ENCODE measurements around the gene ANKFY1.

- TF ChIP-seq RAD21 (IDR thresholded peaks at IDR 0.05; ENCODE audit: low read depth) (no peak), CTCF (IDR thresholded peaks at IDR 0.05 in 2 of 3, conservative IDR thresholded peaks at IDR 0.05 in 1 of 3; ENCODE audit: borderline replicate concordance in 1 of 3, insufficient read depth in 1 of 3, low read depth in 2 of 3, low read length in 2 of 3) (no peak), ZBTB33 (IDR thresholded peaks at IDR 0.05; ENCODE audit: extremely low read depth, insufficient replicate concordance, low read length) (no peak), REST (IDR thresholded peaks at IDR 0.05; ENCODE audit: low read depth) (no peak), EZH2phosphoT487 (IDR thresholded peaks at IDR 0.05; ENCODE audit: borderline replicate concordance) (no peak), ZNF274 (IDR thresholded peaks at IDR 0.05; ENCODE audit: low read depth, low read length) (no peak), POLR2AphosphoS5 (IDR thresholded peaks at IDR 0.05; ENCODE audit: low read depth, low read length) (no peak), SIN3A (IDR thresholded peaks at IDR 0.05; ENCODE audit: low read depth) (no peak), EZH2 (IDR thresholded peaks at IDR 0.05) (no peak), CEBPB (IDR thresholded peaks at IDR 0.05; ENCODE audit: low read depth) (no peak), POLR2A (IDR thresholded peaks at IDR 0.05; ENCODE audit: borderline replicate concordance, extremely low read depth, insufficient read depth, insufficient read length) (no peak), FOSL1 (IDR thresholded peaks at IDR 0.05; ENCODE audit: low read depth) (no peak), YY1 (IDR thresholded peaks at IDR 0.05; ENCODE audit: extremely low read depth, insufficient replicate concordance, low read depth, low read length) (no peak), SP1 (IDR thresholded peaks at IDR 0.05; ENCODE audit: low read depth) (no peak)
These were observed 107.7 kb downstream of the ANKFY1 start for GRCh38 chr17:4155980-4156620.

Measured in HCT116 (cell line).